Keratinocyte (primary cell): ENCODE results near the gene ZFYVE28. TPM values are rescaled to one million over a fixed set of nuclear protein-coding genes. Genes with fewer than 3 reads are reported as not detected.

Source experiments
- DNase-seq: peaks from one replicate; pipeline ENCODE4 v3.0.0-alpha.2; 2011; ENCODE audit warnings: low read depth, missing footprints, low spot score
- FAIRE-seq: peaks from 2 replicates; lab custom pipeline; 2011; peaks lifted over from hg19 to GRCh38; lab: Jason Lieb, UNC
- H2AFZ ChIP-seq: 2 replicates; pipeline ENCODE4 v1.6.0; 2012; ENCODE audit warnings: low read length, control low read depth, inconsistent platforms; ENCODE audit not compliant: control insufficient read depth
- H3K27ac ChIP-seq: 2 replicates; pipeline ENCODE4 v1.5.1; 2011; ENCODE audit warnings: low read length; ENCODE audit not compliant: control insufficient read depth, insufficient read depth
- H3K27me3 ChIP-seq: 3 replicates; pipeline ENCODE4 v1.6.0; 2011; ENCODE audit warnings: low read length; ENCODE audit not compliant: control insufficient read depth, insufficient read depth; ENCODE audit errors: extremely low read depth
- H3K36me3 ChIP-seq, 2 experiments: 2 replicates in 1 of 2; 3 replicates in 1 of 2; pipeline ENCODE4 v1.5.1; 2011; ENCODE audit warnings: low read length in 2 of 2, mild to moderate bottlenecking in 1 of 2; ENCODE audit not compliant: control insufficient read depth in 2 of 2, insufficient read depth in 2 of 2; ENCODE audit errors: extremely low read depth in 1 of 2
- H3K4me1 ChIP-seq: 3 replicates; pipeline ENCODE4 v1.5.1; 2011; ENCODE audit warnings: low read length; ENCODE audit not compliant: control insufficient read depth, insufficient read depth; ENCODE audit errors: extremely low read depth
- H3K4me2 ChIP-seq: 3 replicates; pipeline ENCODE4 v1.6.0; 2011; ENCODE audit warnings: low read depth, low read length; ENCODE audit not compliant: control insufficient read depth, insufficient read depth; ENCODE audit errors: extremely low read depth
- H3K4me3 ChIP-seq, 3 experiments: fragments of 200-600 bp in 1 of 3; sonication (generic) in 1 of 3; 2 replicates in 2 of 3; 3 replicates in 1 of 3; pipeline ENCODE4 v1.5.1; 2011 to 2016; ENCODE audit warnings: low read length in 3 of 3, mild to moderate bottlenecking in 3 of 3, control low read depth in 2 of 3, inconsistent platforms in 1 of 3, low read depth in 1 of 3, mixed read lengths in 1 of 3, mixed run types in 1 of 3, moderate library complexity in 1 of 3; ENCODE audit not compliant: control insufficient read depth in 2 of 3, insufficient read depth in 2 of 3; ENCODE audit errors: extremely low read depth in 1 of 3
- H3K79me2 ChIP-seq: 2 replicates; pipeline ENCODE4 v1.6.0; 2012; ENCODE audit warnings: low read length; ENCODE audit not compliant: control insufficient read depth, insufficient read depth
- H3K9ac ChIP-seq: 3 replicates; pipeline ENCODE4 v1.6.0; 2011; ENCODE audit warnings: low read length; ENCODE audit not compliant: control insufficient read depth, insufficient read depth; ENCODE audit errors: extremely low read depth
- H3K9me1 ChIP-seq: 3 replicates; pipeline ENCODE4 v1.6.0; 2011; ENCODE audit warnings: low read length; ENCODE audit not compliant: control insufficient read depth, insufficient read depth; ENCODE audit errors: extremely low read depth
- H3K9me3 ChIP-seq: 2 replicates; pipeline ENCODE4 v1.5.1; 2012; ENCODE audit warnings: low read depth, low read length; ENCODE audit not compliant: control insufficient read depth
- H4K20me1 ChIP-seq: 3 replicates; pipeline ENCODE4 v1.6.0; 2011; ENCODE audit warnings: low read length; ENCODE audit not compliant: control insufficient read depth, insufficient read depth; ENCODE audit errors: extremely low read depth
- EZH2 ChIP-seq: IDR thresholded peaks from one replicate; pipeline ENCODE4 v1.6.1; 2012; ENCODE audit warnings: inconsistent platforms, mild to moderate bottlenecking, low read length, moderate library complexity
- dilution Hi-C: fragments of 300-500 bp; cut with MboI; formaldehyde crosslinking; loops from one replicate; pipeline ENCODE4 v1.7.0; 2020; ENCODE audit warnings: low sequenced_read_pairs; ENCODE audit not compliant: extremely low pct_ligation_motif_present
- polyA plus RNA-seq, 5 experiments: library from polyadenylated mRNA; depleted of rRNA in 3 of 5; stranded (reverse) in 3 of 5; stranded (forward) in 1 of 5; unstranded in 1 of 5; fragments of >200 nt; gene quantifications; 1 replicate in 1 of 5; 2 replicates in 3 of 5; 3 replicates in 1 of 5; pipeline versions ENCODE4 v1.2.1 to v1.2.3, GENCODE V29; 2011 to 2012; ENCODE audit warnings: missing spikeins in 2 of 5, low read depth in 1 of 5, low replicate concordance in 1 of 5
- TF ChIP-seq, protein P1 (sequence below), 3 experiments: IDR thresholded peaks in 1 of 3; conservative IDR thresholded peaks in 1 of 3; optimal IDR thresholded peaks in 1 of 3; 2 replicates in 2 of 3; 3 replicates in 1 of 3; pipeline versions ENCODE3 to v1.5.1; 2011; ENCODE audit warnings: low read length in 3 of 3, mild to moderate bottlenecking in 3 of 3, moderate library complexity in 2 of 3, control low read depth in 1 of 3, inconsistent platforms in 1 of 3; ENCODE audit not compliant: insufficient read depth in 2 of 3; ENCODE audit errors: extremely low read depth in 1 of 3

Gene ZFYVE28
- polyA plus RNA-seq, 1 donor (not counting 4 experiments of a cell fraction or from before 2014, with no cell fraction given), result 0.33 TPM

- Histone ChIP-seq H3K4me3 (no peak overlapping the region), H3K27ac (no peak overlapping the region), H2AFZ (no peak overlapping the region), H3K36me3 (no peaks in the 10 kb centered on the region), H4K20me1 (no peaks in the 10 kb centered on the region), H3K79me2 (no peaks in the 10 kb centered on the region), H3K9me1 (no peaks in the 10 kb centered on the region), H3K4me2 (no peak overlapping the region), H3K4me1 (peaks cover 31% of the 10 kb centered on the region), H3K27me3 (peaks cover 50% of the 10 kb centered on the region), H3K9ac (no peak overlapping the region), H3K9me3 (no peaks in the 10 kb centered on the region)
- FAIRE-seq (no peak), DNase-seq (no peak)
- dilution Hi-C loops, result no loop called here
- no peak for TF ChIP-seq EZH2
- TF ChIP-seq, protein P1, sequence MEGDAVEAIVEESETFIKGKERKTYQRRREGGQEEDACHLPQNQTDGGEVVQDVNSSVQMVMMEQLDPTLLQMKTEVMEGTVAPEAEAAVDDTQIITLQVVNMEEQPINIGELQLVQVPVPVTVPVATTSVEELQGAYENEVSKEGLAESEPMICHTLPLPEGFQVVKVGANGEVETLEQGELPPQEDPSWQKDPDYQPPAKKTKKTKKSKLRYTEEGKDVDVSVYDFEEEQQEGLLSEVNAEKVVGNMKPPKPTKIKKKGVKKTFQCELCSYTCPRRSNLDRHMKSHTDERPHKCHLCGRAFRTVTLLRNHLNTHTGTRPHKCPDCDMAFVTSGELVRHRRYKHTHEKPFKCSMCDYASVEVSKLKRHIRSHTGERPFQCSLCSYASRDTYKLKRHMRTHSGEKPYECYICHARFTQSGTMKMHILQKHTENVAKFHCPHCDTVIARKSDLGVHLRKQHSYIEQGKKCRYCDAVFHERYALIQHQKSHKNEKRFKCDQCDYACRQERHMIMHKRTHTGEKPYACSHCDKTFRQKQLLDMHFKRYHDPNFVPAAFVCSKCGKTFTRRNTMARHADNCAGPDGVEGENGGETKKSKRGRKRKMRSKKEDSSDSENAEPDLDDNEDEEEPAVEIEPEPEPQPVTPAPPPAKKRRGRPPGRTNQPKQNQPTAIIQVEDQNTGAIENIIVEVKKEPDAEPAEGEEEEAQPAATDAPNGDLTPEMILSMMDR (optimal IDR thresholded peaks at IDR 0.05 in 1 of 3, IDR thresholded peaks at IDR 0.05 in 1 of 3, conservative IDR thresholded peaks at IDR 0.05 in 1 of 3; ENCODE audit: extremely low read depth in 1 of 3, insufficient read depth in 2 of 3, low read length in 3 of 3), result no peak
Measured at GRCh38 chr4:2415881-2416563, 2.4 kb downstream of the ZFYVE28 start.

GRCh38 chr4:2415213-2415612, 3.2 kb downstream of the ZFYVE28 start:
- Histone ChIP-seq H4K20me1 (no peaks in the 10 kb centered on the region), H3K9ac (no peak overlapping the region), H3K9me3 (no peaks in the 10 kb centered on the region), H3K9me1 (no peaks in the 10 kb centered on the region), H3K4me3 (no peak overlapping the region), H3K4me1 (peaks cover 31% of the 10 kb centered on the region), H3K4me2 (no peak overlapping the region), H3K79me2 (no peaks in the 10 kb centered on the region), H3K36me3 (no peaks in the 10 kb centered on the region), H3K27me3 (peaks cover 41% of the 10 kb centered on the region), H2AFZ (no peak overlapping the region), H3K27ac (no peak overlapping the region)
- TF ChIP-seq, protein P1 (optimal IDR thresholded peaks at IDR 0.05 in 1 of 3, IDR thresholded peaks at IDR 0.05 in 1 of 3, conservative IDR thresholded peaks at IDR 0.05 in 1 of 3; ENCODE audit: extremely low read depth in 1 of 3, insufficient read depth in 2 of 3, low read length in 3 of 3), result no peak
- no peak for TF ChIP-seq EZH2
- no peak for FAIRE-seq
- dilution Hi-C loops, result no loop called here
- DNase-seq, result no peak
